ENCODE measurements around the gene GPLD1. TPM values are rescaled to one million over a fixed set of nuclear protein-coding genes. Genes with fewer than 3 reads are reported as not detected.
"Not testable (repeated sequence)": the region's sequence is repeated elsewhere in the genome, so short reads cannot be mapped to it uniquely, and the experiment has no call there.

The GPLD1 gene
- total RNA-seq, 2 experiments from 2014 or later: 0.59 to 0.66 TPM

- TF ChIP-seq, protein P1, sequence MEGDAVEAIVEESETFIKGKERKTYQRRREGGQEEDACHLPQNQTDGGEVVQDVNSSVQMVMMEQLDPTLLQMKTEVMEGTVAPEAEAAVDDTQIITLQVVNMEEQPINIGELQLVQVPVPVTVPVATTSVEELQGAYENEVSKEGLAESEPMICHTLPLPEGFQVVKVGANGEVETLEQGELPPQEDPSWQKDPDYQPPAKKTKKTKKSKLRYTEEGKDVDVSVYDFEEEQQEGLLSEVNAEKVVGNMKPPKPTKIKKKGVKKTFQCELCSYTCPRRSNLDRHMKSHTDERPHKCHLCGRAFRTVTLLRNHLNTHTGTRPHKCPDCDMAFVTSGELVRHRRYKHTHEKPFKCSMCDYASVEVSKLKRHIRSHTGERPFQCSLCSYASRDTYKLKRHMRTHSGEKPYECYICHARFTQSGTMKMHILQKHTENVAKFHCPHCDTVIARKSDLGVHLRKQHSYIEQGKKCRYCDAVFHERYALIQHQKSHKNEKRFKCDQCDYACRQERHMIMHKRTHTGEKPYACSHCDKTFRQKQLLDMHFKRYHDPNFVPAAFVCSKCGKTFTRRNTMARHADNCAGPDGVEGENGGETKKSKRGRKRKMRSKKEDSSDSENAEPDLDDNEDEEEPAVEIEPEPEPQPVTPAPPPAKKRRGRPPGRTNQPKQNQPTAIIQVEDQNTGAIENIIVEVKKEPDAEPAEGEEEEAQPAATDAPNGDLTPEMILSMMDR (IDR thresholded peaks at IDR 0.05): no peak
- ATAC-seq (ENCODE audit: poor library complexity): no peak
- Histone ChIP-seq H3K27me3 (ENCODE audit: control insufficient read depth in 1 of 2, insufficient read depth in 2 of 2, low read length in 2 of 2) (peaks cover 2 to 6% of the 10 kb centered on the region in 2 experiments), H3K4me3 (ENCODE audit: low read length) (no peak overlapping the region), H3K27ac (ENCODE audit: low read depth in 1 of 2, low read length in 2 of 2) (no peak overlapping the region), H3K36me3 (ENCODE audit: insufficient read depth, low read length) (no peaks in the 10 kb centered on the region), H3K4me1 (ENCODE audit: insufficient read depth, low read length) (no peaks in the 10 kb centered on the region), H3K9me3 (ENCODE audit: control insufficient read depth in 1 of 2, insufficient read depth in 1 of 2, low read length in 2 of 2) (no peaks in the 10 kb centered on the region)
- no peak overlapping the region for H3K4me3 Mint-ChIP-seq
- H3K27ac Mint-ChIP-seq: no peak overlapping the region
- DNase-seq: no peak
- intact Hi-C loops (cut with DNase I, micrococcal nuclease): no loop called here
- H3K27me3 Mint-ChIP-seq: peaks cover 27% of the 10 kb centered on the region
- no peaks in the 10 kb centered on the region for H3K36me3 Mint-ChIP-seq (ENCODE audit: low read depth)
- no peaks in the 10 kb centered on the region for H3K4me1 Mint-ChIP-seq (ENCODE audit: low read depth)
- ChIA-PET CTCF (no interaction called here), POLR2A (no interaction called here)
- H3K9me3 Mint-ChIP-seq: no peaks in the 10 kb centered on the region
Observed at GRCh38 chr6:24387818-24388217, 101.6 kb downstream of the GPLD1 start.

DNA sequence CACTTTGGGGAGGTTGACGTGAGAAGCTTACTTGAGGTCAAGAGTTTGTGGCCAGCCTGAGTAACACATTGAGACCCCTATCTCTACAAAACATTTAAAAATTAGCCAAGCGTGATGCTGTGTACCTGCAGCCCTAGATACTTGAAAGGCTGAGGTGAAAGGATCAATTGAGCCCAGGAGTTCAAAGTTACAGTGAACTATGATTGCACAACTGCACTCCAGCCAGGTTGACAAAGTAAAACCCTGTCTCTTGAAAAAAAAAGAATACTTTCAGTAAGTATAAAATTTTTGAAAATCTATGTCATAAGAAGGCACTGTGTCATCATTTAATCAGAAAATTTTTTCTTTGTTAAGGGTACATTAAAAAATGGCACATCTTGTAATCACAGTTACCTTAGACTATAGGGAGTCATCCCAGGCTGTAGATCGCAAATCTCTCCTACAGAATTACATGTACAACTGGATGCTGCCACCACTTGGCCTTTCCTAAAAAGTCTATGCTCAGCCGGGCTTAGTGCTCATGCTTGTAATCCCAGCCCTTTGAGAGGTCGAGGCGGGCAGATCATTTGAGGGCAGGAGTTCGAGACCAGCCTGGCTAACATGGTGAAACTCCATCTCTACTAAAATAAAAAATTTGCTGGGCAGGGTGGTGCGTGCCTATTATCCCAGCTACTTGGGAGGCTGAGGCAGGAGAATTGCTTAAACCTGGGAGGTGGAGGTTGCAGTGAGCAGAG, 103.7 kb downstream of the GPLD1 start:
- no peak for ATAC-seq (ENCODE audit: poor library complexity)
- Histone ChIP-seq H3K4me3 (ENCODE audit: low read length) (no peak overlapping the region), H3K4me1 (ENCODE audit: insufficient read depth, low read length) (no peaks in the 10 kb centered on the region), H3K36me3 (ENCODE audit: insufficient read depth, low read length) (no peaks in the 10 kb centered on the region), H3K9me3 (ENCODE audit: control insufficient read depth in 1 of 2, insufficient read depth in 1 of 2, low read length in 2 of 2) (no peaks in the 10 kb centered on the region), H3K27ac (ENCODE audit: low read depth in 1 of 2, low read length in 2 of 2) (no peak overlapping the region), H3K27me3 (ENCODE audit: control insufficient read depth in 1 of 2, insufficient read depth in 2 of 2, low read length in 2 of 2) (peaks cover 2 to 6% of the 10 kb centered on the region in 2 experiments)
- intact Hi-C loops (cut with DNase I, micrococcal nuclease): no loop called here
- H3K27ac Mint-ChIP-seq: no peak overlapping the region
- no peak overlapping the region for H3K4me3 Mint-ChIP-seq
- H3K9me3 Mint-ChIP-seq: no peaks in the 10 kb centered on the region
- H3K4me1 Mint-ChIP-seq (ENCODE audit: low read depth): no peaks in the 10 kb centered on the region
- no peaks in the 10 kb centered on the region for H3K36me3 Mint-ChIP-seq (ENCODE audit: low read depth)
- no peak for DNase-seq
- TF ChIP-seq, protein P1 (IDR thresholded peaks at IDR 0.05): no peak
- CTCF ChIA-PET: no interaction called here
- H3K27me3 Mint-ChIP-seq: peaks cover 27% of the 10 kb centered on the region
- POLR2A ChIA-PET: no interaction called here

GRCh38 chr6:24384369-24385130, 104.8 kb downstream of the GPLD1 start:
- H3K4me3 Mint-ChIP-seq; H3K9me3 ChIP-seq (ENCODE audit: control insufficient read depth in 1 of 2, insufficient read depth in 1 of 2, low read length in 2 of 2); H3K27me3 ChIP-seq (ENCODE audit: control insufficient read depth in 1 of 2, insufficient read depth in 2 of 2, low read length in 2 of 2); intact Hi-C loops (cut with DNase I, micrococcal nuclease); H3K36me3 ChIP-seq (ENCODE audit: insufficient read depth, low read length); H3K27ac Mint-ChIP-seq; H3K4me1 ChIP-seq (ENCODE audit: insufficient read depth, low read length); H3K9me3 Mint-ChIP-seq; H3K4me3 ChIP-seq (ENCODE audit: low read length); POLR2A ChIA-PET; H3K27ac ChIP-seq (ENCODE audit: low read depth in 1 of 2, low read length in 2 of 2); H3K4me1 Mint-ChIP-seq (ENCODE audit: low read depth); ATAC-seq (ENCODE audit: poor library complexity); DNase-seq; CTCF ChIA-PET; H3K36me3 Mint-ChIP-seq (ENCODE audit: low read depth): not testable (repeated sequence)
- peaks cover 27% of the 10 kb centered on the region for H3K27me3 Mint-ChIP-seq

- H3K9me3 Mint-ChIP-seq; H3K4me3 ChIP-seq (ENCODE audit: low read length); H3K27ac ChIP-seq (ENCODE audit: low read depth in 1 of 2, low read length in 2 of 2); H3K27ac Mint-ChIP-seq; DNase-seq; ATAC-seq (ENCODE audit: poor library complexity); H3K27me3 ChIP-seq (ENCODE audit: control insufficient read depth in 1 of 2, insufficient read depth in 2 of 2, low read length in 2 of 2); H3K9me3 ChIP-seq (ENCODE audit: control insufficient read depth in 1 of 2, insufficient read depth in 1 of 2, low read length in 2 of 2); H3K4me1 ChIP-seq (ENCODE audit: insufficient read depth, low read length); H3K4me1 Mint-ChIP-seq (ENCODE audit: low read depth); H3K36me3 Mint-ChIP-seq (ENCODE audit: low read depth); H3K36me3 ChIP-seq (ENCODE audit: insufficient read depth, low read length); CTCF ChIA-PET; POLR2A ChIA-PET; intact Hi-C loops (cut with DNase I, micrococcal nuclease); H3K4me3 Mint-ChIP-seq: not testable (repeated sequence)
- H3K27me3 Mint-ChIP-seq: peaks cover 26% of the 10 kb centered on the region
Observed at GRCh38 chr6:24382891-24383494, 106.4 kb downstream of the GPLD1 start.

Measured in CD4-positive, alpha-beta T cell (primary cell).